ENCODE data around the gene CALM3. TPM values are rescaled to one million over a fixed set of nuclear protein-coding genes. Genes with fewer than 3 reads are reported as not detected.

CALM3 gene
- total RNA-seq, 1 experiment from 2014 or later, result 103 TPM

GRCh38 chr19:46610851-46611770 is 10.0 kb downstream of the CALM3 start:
- POLR2A ChIA-PET, result interaction anchor here (1.1 to 2.5 kb wide), 5 partner anchors 9 to 72 kb away, joined by 3 to 16 read pairs (median 7); partner anchors contain the start of genes CALM3 and DACT3
- H3K36me3 Mint-ChIP-seq (ENCODE audit: insufficient read depth, unreplicated experiment), result peaks cover 42% of the 10 kb centered on the region
- H3K4me1 Mint-ChIP-seq (ENCODE audit: insufficient read depth, unreplicated experiment), result no peaks in the 10 kb centered on the region
- CTCF ChIA-PET, result interaction anchor here (0.6 to 7.7 kb wide), 6 partner anchors 20 to 682 kb away, joined by 3 to 75 read pairs (median 4); no protein-coding TSS in a partner anchor
- no peaks in the 10 kb centered on the region for H3K9me3 Mint-ChIP-seq (ENCODE audit: unreplicated experiment)
- intact Hi-C loops (cut with micrococcal nuclease), result no loop called here
- H3K27ac Mint-ChIP-seq (ENCODE audit: low read depth, unreplicated experiment), result no peak overlapping the region
- H3K27me3 Mint-ChIP-seq (ENCODE audit: insufficient read depth, unreplicated experiment), result no peaks in the 10 kb centered on the region
- no TSS peak for BruUV-seq (replicated peaks)
- TF ChIP-seq, protein P1, sequence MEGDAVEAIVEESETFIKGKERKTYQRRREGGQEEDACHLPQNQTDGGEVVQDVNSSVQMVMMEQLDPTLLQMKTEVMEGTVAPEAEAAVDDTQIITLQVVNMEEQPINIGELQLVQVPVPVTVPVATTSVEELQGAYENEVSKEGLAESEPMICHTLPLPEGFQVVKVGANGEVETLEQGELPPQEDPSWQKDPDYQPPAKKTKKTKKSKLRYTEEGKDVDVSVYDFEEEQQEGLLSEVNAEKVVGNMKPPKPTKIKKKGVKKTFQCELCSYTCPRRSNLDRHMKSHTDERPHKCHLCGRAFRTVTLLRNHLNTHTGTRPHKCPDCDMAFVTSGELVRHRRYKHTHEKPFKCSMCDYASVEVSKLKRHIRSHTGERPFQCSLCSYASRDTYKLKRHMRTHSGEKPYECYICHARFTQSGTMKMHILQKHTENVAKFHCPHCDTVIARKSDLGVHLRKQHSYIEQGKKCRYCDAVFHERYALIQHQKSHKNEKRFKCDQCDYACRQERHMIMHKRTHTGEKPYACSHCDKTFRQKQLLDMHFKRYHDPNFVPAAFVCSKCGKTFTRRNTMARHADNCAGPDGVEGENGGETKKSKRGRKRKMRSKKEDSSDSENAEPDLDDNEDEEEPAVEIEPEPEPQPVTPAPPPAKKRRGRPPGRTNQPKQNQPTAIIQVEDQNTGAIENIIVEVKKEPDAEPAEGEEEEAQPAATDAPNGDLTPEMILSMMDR (IDR thresholded peaks at IDR 0.05; ENCODE audit: unreplicated experiment), result no peak
- no peak for DNase-seq (ENCODE audit: unreplicated experiment)
- no peak overlapping the region for H3K4me3 Mint-ChIP-seq (ENCODE audit: unreplicated experiment)

GRCh38 chr19:46611776-46612175 is 10.6 kb downstream of the CALM3 start:
- intact Hi-C loops (cut with micrococcal nuclease), result no loop called here
- ChIA-PET CTCF (interaction anchor here (0.6 to 7.7 kb wide), 6 partner anchors 11 to 644 kb away, joined by 3 to 75 read pairs (median 3); no protein-coding TSS in a partner anchor), POLR2A (interaction anchor here (0.9 to 2.5 kb wide), 7 partner anchors 10 to 143 kb away, joined by 3 to 16 read pairs (median 3); partner anchors contain the start of genes CALM3 and DACT3)
- Mint-ChIP-seq H3K27ac (ENCODE audit: low read depth, unreplicated experiment) (no peak overlapping the region), H3K36me3 (ENCODE audit: insufficient read depth, unreplicated experiment) (peaks cover 35% of the 10 kb centered on the region), H3K27me3 (ENCODE audit: insufficient read depth, unreplicated experiment) (no peaks in the 10 kb centered on the region), H3K9me3 (ENCODE audit: unreplicated experiment) (no peaks in the 10 kb centered on the region), H3K4me1 (ENCODE audit: insufficient read depth, unreplicated experiment) (peaks cover 3% of the 10 kb centered on the region), H3K4me3 (ENCODE audit: unreplicated experiment) (no peak overlapping the region)
- TF ChIP-seq, protein P1 (IDR thresholded peaks at IDR 0.05; ENCODE audit: unreplicated experiment), result no peak
- no TSS peak for BruUV-seq (replicated peaks)
- DNase-seq (ENCODE audit: unreplicated experiment), result no peak

DNA sequence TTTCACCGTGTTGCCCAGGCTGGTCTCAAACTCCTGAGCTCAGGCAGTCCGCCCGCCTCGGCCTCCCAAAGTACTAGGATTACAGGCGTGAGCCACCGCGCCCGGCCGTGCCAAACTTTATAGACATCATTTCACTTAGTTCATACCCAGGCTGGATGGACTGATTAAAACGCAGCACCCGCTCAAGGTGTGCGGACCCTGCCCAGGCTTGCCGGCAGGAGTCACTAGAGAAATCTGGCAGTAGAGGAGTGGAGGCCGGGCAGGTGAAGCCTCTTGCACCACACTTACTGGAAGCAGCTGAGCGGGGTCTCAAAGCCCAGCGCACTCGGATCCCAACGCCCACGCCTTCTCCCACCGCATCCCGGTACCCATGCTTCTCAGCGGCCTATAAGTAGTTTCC is 12.4 kb downstream of the CALM3 start:
- intact Hi-C loops (cut with micrococcal nuclease), result no loop called here
- no TSS peak for BruUV-seq (replicated peaks)
- Mint-ChIP-seq H3K27ac (ENCODE audit: low read depth, unreplicated experiment) (no peak overlapping the region), H3K36me3 (ENCODE audit: insufficient read depth, unreplicated experiment) (peaks cover 19% of the 10 kb centered on the region), H3K27me3 (ENCODE audit: insufficient read depth, unreplicated experiment) (no peaks in the 10 kb centered on the region), H3K4me3 (ENCODE audit: unreplicated experiment) (no peak overlapping the region), H3K4me1 (ENCODE audit: insufficient read depth, unreplicated experiment) (peaks cover 7% of the 10 kb centered on the region), H3K9me3 (ENCODE audit: unreplicated experiment) (no peaks in the 10 kb centered on the region)
- ChIA-PET CTCF (interaction anchor here (0.6 to 7.7 kb wide), 21 partner anchors 8 to 1751 kb away, joined by 3 to 101 read pairs (median 3); partner anchors contain the start of gene DACT3), POLR2A (interaction anchor here (1.0 to 2.6 kb wide), 3 partner anchors 12 to 48 kb away, joined by 6 to 23 read pairs (median 10); partner anchors contain the start of genes CALM3 and DACT3)
- no peak for DNase-seq (ENCODE audit: unreplicated experiment)
- TF ChIP-seq, protein P1 (IDR thresholded peaks at IDR 0.05; ENCODE audit: unreplicated experiment), result no peak
